CD8-positive, alpha-beta memory T cell (primary cell): ENCODE data around the gene RAVER1. TPM values are rescaled to one million over a fixed set of nuclear protein-coding genes. Genes with fewer than 3 reads are reported as not detected.

Source experiments
- CTCF ChIA-PET: fragments of 350-600 bp; sonication (Branson Sonifier 250); formaldehyde crosslinking; loops from one replicate; lab custom pipeline; 2021; ENCODE audit warnings: antibody characterized with exemption; lab: Charles Lee
- POLR2A ChIA-PET: fragments of 350-600 bp; sonication (Branson Sonifier 250); formaldehyde crosslinking; loops from one replicate; lab custom pipeline; 2021; ENCODE audit warnings: antibody characterized with exemption; lab: Charles Lee
- DNase-seq, 5 donors: peaks; one replicate each; pipeline versions ENCODE4 v3.0.0 to v3.0.0-alpha.2; 2020 to 2022; ENCODE audit warnings: mixed read lengths in 1 of 5
- H3K27ac ChIP-seq: one replicate; pipeline ENCODE4 v1.7.0; 2013; ENCODE audit warnings: low read depth, mild to moderate bottlenecking, low read length, moderate library complexity
- H3K27me3 ChIP-seq: 2 replicates; pipeline ENCODE4 v1.7.0; 2013; ENCODE audit warnings: low read length, mild to moderate bottlenecking; ENCODE audit not compliant: insufficient read depth, poor library complexity, severe bottlenecking
- H3K36me3 ChIP-seq: 2 replicates; pipeline ENCODE4 v1.7.0; 2013; ENCODE audit warnings: mild to moderate bottlenecking, low read length, moderate library complexity; ENCODE audit not compliant: insufficient read depth
- H3K4me1 ChIP-seq: 2 replicates; pipeline ENCODE4 v1.7.0; 2013; ENCODE audit warnings: mild to moderate bottlenecking, low read length, moderate library complexity; ENCODE audit not compliant: insufficient read depth
- H3K4me3 ChIP-seq: 2 replicates; pipeline ENCODE4 v1.7.0; 2013; ENCODE audit warnings: mild to moderate bottlenecking, low read length
- H3K9me3 ChIP-seq: 2 replicates; pipeline ENCODE4 v1.7.0; 2013; ENCODE audit warnings: mild to moderate bottlenecking, low read length
- H3K27ac Mint-ChIP-seq, 8 donors: one replicate each; pipeline ENCODE4 v1.8.0; 2020 to 2021; ENCODE audit warnings: mixed read lengths in 8 of 8, mild to moderate bottlenecking in 6 of 8, inconsistent platforms in 3 of 8, moderate library complexity in 3 of 8
- H3K27me3 Mint-ChIP-seq, 2 donors: one replicate each; pipeline ENCODE4 v1.8.0; 2020 to 2021; ENCODE audit warnings: mixed read lengths in 2 of 2, mild to moderate bottlenecking in 1 of 2, moderate library complexity in 1 of 2
- H3K36me3 Mint-ChIP-seq, 3 donors: one replicate each; pipeline ENCODE4 v1.8.0; 2020 to 2021; ENCODE audit warnings: mixed read lengths in 3 of 3, inconsistent platforms in 1 of 3, mild to moderate bottlenecking in 1 of 3
- H3K4me1 Mint-ChIP-seq, 3 donors: one replicate each; pipeline ENCODE4 v1.8.0; 2020 to 2021; ENCODE audit warnings: mixed read lengths in 3 of 3, inconsistent platforms in 1 of 3, mild to moderate bottlenecking in 1 of 3
- H3K4me3 Mint-ChIP-seq, 7 donors: one replicate each; pipeline ENCODE4 v1.8.0; 2020 to 2021; ENCODE audit warnings: mixed read lengths in 7 of 7, mild to moderate bottlenecking in 6 of 7, moderate library complexity in 4 of 7, inconsistent platforms in 2 of 7
- H3K9me3 Mint-ChIP-seq, 5 donors: one replicate each; pipeline ENCODE4 v1.8.0; 2020 to 2022; ENCODE audit warnings: mixed read lengths in 5 of 5, mild to moderate bottlenecking in 3 of 5, moderate library complexity in 2 of 5, inconsistent platforms in 1 of 5
- polyA plus RNA-seq: library from polyadenylated mRNA; unstranded; fragments of 300-500 nt; fragmentation: Illumina TruSeq; gene quantifications from one replicate; pipeline ENCODE4 v1.2.3, GENCODE V29; 2021
- total RNA-seq, 2 experiments: library from RNA; stranded (reverse); gene quantifications; one replicate each; pipeline ENCODE4 v1.2.3, GENCODE V29; 2021

The RAVER1 gene
- total and polyA plus RNA-seq, 3 experiments from 2014 or later, result 24.1 to 98.5 (median 91.5) TPM

- Mint-ChIP-seq H3K4me1 (peaks cover 65 to 76% (median 76%) of the 10 kb centered on the region in 3 donors), H3K9me3 (no peaks in the 10 kb centered on the region), H3K27me3 (peaks cover 57 to 58% of the 10 kb centered on the region in 2 donors), H3K4me3 (peak within 1 kb of the TSS; percentile 76 to 93 (median 83)), H3K27ac (peak within 1 kb of the TSS; percentile 10 to 88 (median 66)), H3K36me3 (peaks cover 9 to 17% (median 12%) of the 10 kb centered on the region in 3 donors)
- peaks cover 59% of the 10 kb centered on the region for H3K27me3 ChIP-seq
- peaks cover 8% of the 10 kb centered on the region for H3K36me3 ChIP-seq
- ChIA-PET POLR2A (interaction anchor here (0.6 to 7.6 kb wide), 7 partner anchors 16 to 165 kb away, joined by 3 to 47 read pairs (median 4); partner anchors contain the start of genes ICAM1, RAVER1 and TYK2), CTCF (interaction anchor here (0.8 to 8.0 kb wide), 6 partner anchors 17 to 135 kb away, joined by 3 to 71 read pairs (median 6); partner anchors contain the start of gene ICAM1)
- DNase-seq, result peak in 3 of 5 donors; percentile 27 to 64 (median 29)
- peak within 1 kb of the TSS; percentile 62 for H3K4me3 ChIP-seq
- no peaks in the 10 kb centered on the region for H3K9me3 ChIP-seq
- H3K27ac ChIP-seq, result peak within 1 kb of the TSS; percentile 69
- H3K4me1 ChIP-seq, result peaks cover 80% of the 10 kb centered on the region
These were observed 43.4 kb downstream of the RAVER1 start, which contains the start of gene ICAM5 for GRCh38 chr19:10289836-10290356. Gene ICAM5 (plus strand): TSS chr19:10289952. CDS start chr19:10290044, 92 bp downstream.

DNA sequence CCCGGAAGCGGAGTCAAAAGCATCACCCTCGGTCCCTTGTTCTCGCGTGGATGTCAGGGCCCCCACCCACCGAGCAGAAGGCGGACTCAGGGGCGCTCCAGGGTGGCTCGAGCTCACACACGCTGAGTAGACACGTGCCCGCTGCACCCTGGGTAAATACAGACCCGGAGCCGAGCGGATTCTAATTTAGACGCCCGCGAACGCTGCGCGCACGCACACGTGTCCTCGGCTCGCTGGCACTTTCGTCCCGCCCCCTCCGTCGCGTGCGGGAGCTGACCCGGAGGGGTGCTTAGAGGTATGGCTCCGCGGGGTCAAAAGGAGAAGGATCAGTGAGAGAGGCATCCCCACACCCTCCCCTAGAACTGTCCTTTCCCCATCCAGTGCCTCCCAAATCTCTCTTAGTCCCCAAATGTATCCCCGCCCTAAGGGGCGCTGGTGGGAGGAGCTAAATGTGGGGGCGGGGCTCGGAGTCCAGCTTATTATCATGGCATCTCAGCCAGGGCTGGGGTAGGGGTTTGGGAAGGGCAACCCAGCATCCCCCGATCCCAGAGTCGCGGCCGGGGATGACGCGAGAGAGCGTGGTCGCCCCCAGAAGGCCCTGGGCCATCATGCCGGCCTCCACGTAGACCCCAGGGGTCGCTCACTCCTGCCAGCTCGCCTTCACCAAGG is 44.0 kb downstream of the RAVER1 start:
- H3K27ac Mint-ChIP-seq, result peak overlapping the region in 7 of 8 donors; percentile 42 to 87 (median 74)
- Histone ChIP-seq H3K4me1 (peaks cover 77% of the 10 kb centered on the region), H3K4me3 (peak overlapping the region; percentile 42), H3K27ac (peak overlapping the region; percentile 69), H3K9me3 (no peaks in the 10 kb centered on the region), H3K27me3 (peaks cover 53% of the 10 kb centered on the region), H3K36me3 (peaks cover 10% of the 10 kb centered on the region)
- H3K4me1 Mint-ChIP-seq, result peaks cover 65 to 76% (median 75%) of the 10 kb centered on the region in 3 donors
- H3K9me3 Mint-ChIP-seq, result no peaks in the 10 kb centered on the region
- H3K36me3 Mint-ChIP-seq, result peaks cover 12 to 23% (median 12%) of the 10 kb centered on the region in 3 donors
- POLR2A ChIA-PET, result interaction anchor here (0.6 to 7.6 kb wide), 7 partner anchors 16 to 164 kb away, joined by 3 to 47 read pairs (median 4); partner anchors contain the start of genes ICAM1, RAVER1 and TYK2
- H3K4me3 Mint-ChIP-seq, result peak overlapping the region; percentile 76 to 88 (median 82)
- peak; percentile 52 to 78 (median 63) for DNase-seq
- CTCF ChIA-PET, result interaction anchor here (0.8 to 8.0 kb wide), 8 partner anchors 9 to 136 kb away, joined by 3 to 71 read pairs (median 4); partner anchors contain the start of gene ICAM1
- peaks cover 53 to 57% of the 10 kb centered on the region in 2 donors for H3K27me3 Mint-ChIP-seq

DNA sequence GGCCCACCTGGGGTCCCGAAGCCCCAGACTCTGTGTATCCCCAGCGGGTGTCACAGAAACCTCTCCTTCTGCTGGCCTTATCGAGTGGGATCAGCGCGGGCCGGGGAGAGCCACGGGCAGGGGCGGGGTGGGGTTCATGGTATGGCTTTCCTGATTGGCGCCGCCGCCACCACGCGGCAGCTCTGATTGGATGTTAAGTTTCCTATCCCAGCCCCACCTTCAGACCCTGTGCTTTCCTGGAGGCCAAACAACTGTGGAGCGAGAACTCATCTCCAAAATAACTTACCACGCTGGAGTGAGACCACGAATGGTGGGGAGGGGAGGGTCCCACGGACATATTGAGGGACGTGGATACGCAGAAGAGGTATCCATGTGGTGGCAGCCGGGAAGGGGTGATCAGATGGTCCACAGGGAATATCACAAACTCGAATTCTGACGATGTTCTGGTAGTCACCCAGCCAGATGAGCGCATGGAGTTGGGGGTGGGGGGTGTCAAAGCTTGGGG is 44.6 kb downstream of the RAVER1 start:
- no peak for DNase-seq
- Histone ChIP-seq H3K4me3 (peak overlapping the region; percentile 42), H3K36me3 (peaks cover 10% of the 10 kb centered on the region), H3K4me1 (peaks cover 74% of the 10 kb centered on the region), H3K9me3 (no peaks in the 10 kb centered on the region), H3K27ac (peak overlapping the region; percentile 62), H3K27me3 (peaks cover 48% of the 10 kb centered on the region)
- Mint-ChIP-seq H3K36me3 (peaks cover 12 to 29% (median 12%) of the 10 kb centered on the region in 3 donors), H3K27ac (peak overlapping the region; percentile 10 to 87 (median 66)), H3K27me3 (peaks cover 48 to 56% of the 10 kb centered on the region in 2 donors), H3K9me3 (no peaks in the 10 kb centered on the region), H3K4me3 (peak overlapping the region; percentile 76 to 88 (median 82)), H3K4me1 (peaks cover 65 to 76% (median 74%) of the 10 kb centered on the region in 3 donors)
- ChIA-PET POLR2A (interaction anchor here (0.8 to 7.6 kb wide), 5 partner anchors 15 to 92 kb away, joined by 3 to 47 read pairs (median 5); partner anchors contain the start of genes ICAM1, RAVER1 and TYK2), CTCF (interaction anchor here (0.8 to 8.0 kb wide), 8 partner anchors 8 to 137 kb away, joined by 3 to 71 read pairs (median 4); partner anchors contain the start of gene ICAM1)

- peaks cover 10% of the 10 kb centered on the region for H3K36me3 ChIP-seq
- no peaks in the 10 kb centered on the region for H3K9me3 Mint-ChIP-seq
- H3K36me3 Mint-ChIP-seq, result peaks cover 12 to 35% (median 12%) of the 10 kb centered on the region in 3 donors
- DNase-seq, result no peak
- H3K27ac ChIP-seq, result peak within 1 kb of the TSS; percentile 62
- ChIA-PET POLR2A (interaction anchor here (7.6 kb wide), 1 partner anchor 17 kb away, joined by 47 read pairs; the partner anchor contains the start of gene ICAM1), CTCF (interaction anchor here (0.5 to 8.0 kb wide), 8 partner anchors 15 to 136 kb away, joined by 3 to 71 read pairs (median 3); partner anchors contain the start of genes ICAM1 and TYK2)
- H3K4me1 Mint-ChIP-seq, result peaks cover 52 to 62% (median 58%) of the 10 kb centered on the region in 3 donors
- H3K4me3 Mint-ChIP-seq, result peak within 1 kb of the TSS; percentile 15 to 79 (median 67)
- peak within 1 kb of the TSS in 6 of 8 donors; percentile 43 to 90 (median 60) for H3K27ac Mint-ChIP-seq
- peaks cover 32% of the 10 kb centered on the region for H3K27me3 ChIP-seq
- H3K4me3 ChIP-seq, result peak within 1 kb of the TSS; percentile 9
- H3K27me3 Mint-ChIP-seq, result peaks cover 32 to 40% of the 10 kb centered on the region in 2 donors
- peaks cover 58% of the 10 kb centered on the region for H3K4me1 ChIP-seq
- H3K9me3 ChIP-seq, result no peaks in the 10 kb centered on the region
These were observed 46.3 kb downstream of the RAVER1 start, which contains the start of gene ICAM4 for GRCh38 chr19:10286803-10287737. Gene ICAM4 (plus strand): TSS chr19:10286955. CDS start chr19:10287013, 58 bp downstream.

DNA sequence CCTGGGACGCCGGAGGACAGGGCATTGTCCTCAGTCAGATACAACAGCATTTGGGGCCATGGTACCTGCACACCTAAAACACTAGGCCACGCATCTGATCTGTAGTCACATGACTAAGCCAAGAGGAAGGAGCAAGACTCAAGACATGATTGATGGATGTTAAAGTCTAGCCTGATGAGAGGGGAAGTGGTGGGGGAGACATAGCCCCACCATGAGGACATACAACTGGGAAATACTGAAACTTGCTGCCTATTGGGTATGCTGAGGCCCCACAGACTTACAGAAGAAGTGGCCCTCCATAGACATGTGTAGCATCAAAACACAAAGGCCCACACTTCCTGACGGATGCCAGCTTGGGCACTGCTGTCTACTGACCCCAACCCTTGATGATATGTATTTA is 47.9 kb downstream of the RAVER1 start:
- Mint-ChIP-seq H3K4me1 (peaks cover 41 to 50% (median 48%) of the 10 kb centered on the region in 3 donors), H3K4me3 (no peak overlapping the region), H3K36me3 (peaks cover 12 to 39% (median 12%) of the 10 kb centered on the region in 3 donors), H3K9me3 (no peaks in the 10 kb centered on the region), H3K27ac (peak overlapping the region in 2 of 8 donors; percentile 43 to 62), H3K27me3 (peaks cover 18 to 26% of the 10 kb centered on the region in 2 donors)
- no peak overlapping the region for H3K27ac ChIP-seq
- H3K27me3 ChIP-seq, result peaks cover 17% of the 10 kb centered on the region
- no peak for DNase-seq
- H3K4me3 ChIP-seq, result no peak overlapping the region
- H3K4me1 ChIP-seq, result peaks cover 43% of the 10 kb centered on the region
- peaks cover 10% of the 10 kb centered on the region for H3K36me3 ChIP-seq
- H3K9me3 ChIP-seq, result no peaks in the 10 kb centered on the region
- POLR2A ChIA-PET, result interaction anchor here (0.6 to 7.6 kb wide), 3 partner anchors 15 to 105 kb away, joined by 3 to 47 read pairs (median 4); partner anchors contain the start of gene ICAM1
- CTCF ChIA-PET, result interaction anchor here (1.5 to 1.7 kb wide), 2 partner anchors 14 to 16 kb away, joined by 5 to 6 read pairs; partner anchors contain the start of gene ICAM1

DNA sequence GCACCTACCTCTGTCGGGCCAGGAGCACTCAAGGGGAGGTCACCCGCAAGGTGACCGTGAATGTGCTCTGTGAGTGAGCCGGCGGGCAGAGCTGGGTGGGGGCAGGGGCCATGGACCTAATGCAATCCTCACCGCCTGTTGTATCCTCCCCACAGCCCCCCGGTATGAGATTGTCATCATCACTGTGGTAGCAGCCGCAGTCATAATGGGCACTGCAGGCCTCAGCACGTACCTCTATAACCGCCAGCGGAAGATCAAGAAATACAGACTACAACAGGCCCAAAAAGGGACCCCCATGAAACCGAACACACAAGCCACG is 48.4 kb downstream of the RAVER1 start:
- no peak overlapping the region for H3K4me3 ChIP-seq
- peaks cover 14 to 21% of the 10 kb centered on the region in 2 donors for H3K27me3 Mint-ChIP-seq
- H3K36me3 Mint-ChIP-seq, result peaks cover 12 to 41% (median 13%) of the 10 kb centered on the region in 3 donors
- DNase-seq, result no peak
- POLR2A ChIA-PET, result no interaction called here
- H3K9me3 Mint-ChIP-seq, result no peaks in the 10 kb centered on the region
- H3K27ac ChIP-seq, result no peak overlapping the region
- peaks cover 41 to 50% (median 48%) of the 10 kb centered on the region in 3 donors for H3K4me1 Mint-ChIP-seq
- H3K4me3 Mint-ChIP-seq, result no peak overlapping the region
- H3K27ac Mint-ChIP-seq, result peak overlapping the region in 1 of 8 donors; percentile 62
- H3K9me3 ChIP-seq, result no peaks in the 10 kb centered on the region
- H3K27me3 ChIP-seq, result peaks cover 17% of the 10 kb centered on the region
- peaks cover 38% of the 10 kb centered on the region for H3K4me1 ChIP-seq
- CTCF ChIA-PET, result interaction anchor here (0.6 to 1.5 kb wide), 2 partner anchors 14 to 106 kb away, joined by 3 to 6 read pairs; partner anchors contain the start of gene ICAM1
- peaks cover 10% of the 10 kb centered on the region for H3K36me3 ChIP-seq
